NK-92 (cell line): ENCODE measurements around the gene SLC17A9.

Experiments
- DNase-seq: peaks from one replicate; lab custom pipeline; 2025; ENCODE audit not compliant: unreplicated experiment; lab: John Stamatoyannopoulos, UW

The SLC17A9 gene

DNA sequence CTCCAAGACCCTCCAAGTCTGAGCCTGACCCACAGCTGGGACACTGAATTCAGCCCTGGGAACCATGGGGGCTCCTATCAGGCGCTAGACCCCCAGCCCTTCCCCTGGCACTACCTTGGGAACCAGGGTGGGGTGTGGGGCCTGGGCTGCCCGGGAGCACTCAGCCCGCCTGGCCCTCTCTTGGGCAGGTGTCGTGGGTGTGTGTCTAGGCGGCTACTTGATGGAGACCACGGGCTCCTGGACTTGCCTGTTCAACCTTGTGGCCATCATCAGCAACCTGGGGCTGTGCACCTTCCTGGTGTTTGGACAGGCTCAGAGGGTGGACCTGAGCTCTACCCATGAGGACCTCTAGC lies 14.6 kb downstream of the SLC17A9 start:
- no peak for DNase-seq

DNA sequence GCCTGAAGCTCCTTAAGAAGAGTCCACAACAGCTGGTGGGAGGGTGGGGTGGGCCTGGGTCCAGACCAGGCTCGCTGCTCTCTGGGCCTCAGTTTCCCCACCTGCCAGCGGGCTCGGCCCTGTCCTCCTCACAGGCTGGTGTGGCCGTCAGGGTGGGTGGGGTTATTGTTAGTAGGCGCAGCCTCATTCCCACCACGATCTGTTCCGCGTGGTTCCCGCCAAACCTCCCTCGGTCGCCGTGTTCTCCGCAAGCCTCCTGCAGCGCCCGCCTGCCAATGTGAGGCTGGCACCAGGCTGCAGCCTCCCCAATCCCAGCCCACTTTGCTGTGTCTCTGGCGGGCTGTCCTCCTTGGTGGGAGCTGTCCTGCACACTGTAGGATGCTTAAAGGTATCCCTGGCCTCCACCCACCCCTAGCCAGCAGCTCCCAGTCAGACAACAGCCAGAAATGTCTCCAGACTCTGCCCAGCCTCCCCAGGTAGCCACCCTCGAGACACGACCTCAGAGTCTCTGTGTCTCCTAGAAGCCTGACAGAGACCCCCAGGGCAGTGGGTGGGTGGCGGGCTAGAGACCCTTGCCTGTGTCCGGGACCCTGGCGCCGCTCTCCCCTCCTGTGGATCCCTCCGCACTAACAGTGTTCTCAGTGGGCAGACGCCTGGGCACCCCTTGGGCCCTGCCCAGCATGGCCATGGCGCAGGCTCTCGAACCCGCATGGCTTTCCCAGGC lies 15.3 kb downstream of the SLC17A9 start:
- DNase-seq: no peak

- no peak for DNase-seq
Observed at GRCh38 chr20:62968378-62969178, 16.1 kb downstream of the SLC17A9 start.

DNA sequence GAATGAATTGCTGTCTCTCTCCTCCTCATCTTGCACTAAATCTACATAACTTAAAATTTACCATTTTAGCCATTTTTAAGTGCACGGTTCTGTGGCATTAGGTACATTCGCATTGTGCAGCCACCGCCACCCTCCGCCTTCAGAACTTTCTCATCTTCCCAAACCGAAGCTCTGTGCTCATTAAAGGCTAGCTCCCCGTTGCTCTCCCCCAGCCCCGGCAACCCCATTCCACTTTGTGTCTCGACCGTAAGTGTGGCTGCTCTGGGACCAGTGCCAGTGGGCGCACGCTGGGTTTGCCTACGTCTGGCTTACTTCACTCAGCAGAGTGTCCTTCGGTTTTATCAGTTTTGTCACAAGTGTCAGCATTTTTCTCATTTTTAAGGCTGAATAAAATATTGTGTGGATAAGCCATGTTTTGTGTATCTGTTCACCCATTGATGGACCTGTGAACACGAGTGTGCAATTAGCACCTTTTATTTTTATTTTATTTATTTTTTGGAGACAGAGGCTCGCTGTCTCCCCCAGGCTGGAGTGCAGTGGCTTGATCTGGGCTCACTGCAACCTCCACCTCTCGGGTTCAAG lies 16.8 kb downstream of the SLC17A9 start:
- DNase-seq: no peak

DNA sequence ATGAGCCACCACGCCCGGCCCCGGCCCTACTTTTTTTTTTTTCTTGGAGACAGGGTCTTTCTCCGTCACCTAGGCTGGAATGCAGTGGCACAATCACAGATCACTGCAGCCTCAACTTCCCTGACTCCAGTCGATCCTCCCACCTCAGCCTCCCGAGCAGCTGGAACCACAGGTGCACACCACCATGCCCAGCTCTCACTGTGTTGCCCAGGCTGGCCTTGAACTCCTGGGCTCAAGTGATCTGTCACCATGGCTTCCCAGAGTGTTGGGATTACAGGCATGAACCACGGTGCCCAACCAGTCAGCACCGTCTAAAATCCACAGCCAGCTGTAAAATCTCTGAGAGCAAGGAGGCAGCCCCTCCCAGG lies 17.4 kb downstream of the SLC17A9 start:
- no peak for DNase-seq

GRCh38 chr20:62970307-62971210 lies 18.1 kb downstream of the SLC17A9 start:
- DNase-seq: no peak

- no peak for DNase-seq
Observed at GRCh38 chr20:62971211-62971949, 18.9 kb downstream of the SLC17A9 start.

GRCh38 chr20:62971950-62972844 lies 19.7 kb downstream of the SLC17A9 start:
- DNase-seq: no peak

- no peak for DNase-seq
Observed at GRCh38 chr20:62972845-62973745, 20.6 kb downstream of the SLC17A9 start.

DNA sequence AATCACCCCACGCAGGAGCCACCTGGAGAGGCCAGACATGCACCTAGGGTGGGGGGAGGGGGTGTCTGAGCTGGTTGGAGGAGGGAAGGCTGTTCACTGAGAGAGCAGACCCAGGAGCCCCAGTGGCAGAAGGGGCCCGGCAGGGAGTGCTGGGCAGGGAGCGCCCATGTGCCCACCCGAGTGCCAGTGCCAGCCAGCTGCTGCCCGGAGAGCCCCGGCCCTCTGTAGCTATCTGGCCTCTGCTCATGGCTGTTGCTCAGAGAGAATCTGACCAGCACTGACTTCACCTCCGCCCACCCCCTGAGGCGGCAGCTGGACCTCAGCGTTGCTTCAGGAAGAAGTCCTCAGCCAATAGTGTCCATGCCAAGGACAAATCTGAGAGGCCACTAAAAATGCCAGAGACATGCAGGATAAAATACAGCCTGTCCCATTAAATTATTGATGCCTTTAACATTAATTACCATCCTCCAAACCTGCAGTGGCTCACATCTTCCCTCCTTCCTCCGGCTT lies 22.8 kb downstream of the SLC17A9 start:
- DNase-seq: no peak

DNA sequence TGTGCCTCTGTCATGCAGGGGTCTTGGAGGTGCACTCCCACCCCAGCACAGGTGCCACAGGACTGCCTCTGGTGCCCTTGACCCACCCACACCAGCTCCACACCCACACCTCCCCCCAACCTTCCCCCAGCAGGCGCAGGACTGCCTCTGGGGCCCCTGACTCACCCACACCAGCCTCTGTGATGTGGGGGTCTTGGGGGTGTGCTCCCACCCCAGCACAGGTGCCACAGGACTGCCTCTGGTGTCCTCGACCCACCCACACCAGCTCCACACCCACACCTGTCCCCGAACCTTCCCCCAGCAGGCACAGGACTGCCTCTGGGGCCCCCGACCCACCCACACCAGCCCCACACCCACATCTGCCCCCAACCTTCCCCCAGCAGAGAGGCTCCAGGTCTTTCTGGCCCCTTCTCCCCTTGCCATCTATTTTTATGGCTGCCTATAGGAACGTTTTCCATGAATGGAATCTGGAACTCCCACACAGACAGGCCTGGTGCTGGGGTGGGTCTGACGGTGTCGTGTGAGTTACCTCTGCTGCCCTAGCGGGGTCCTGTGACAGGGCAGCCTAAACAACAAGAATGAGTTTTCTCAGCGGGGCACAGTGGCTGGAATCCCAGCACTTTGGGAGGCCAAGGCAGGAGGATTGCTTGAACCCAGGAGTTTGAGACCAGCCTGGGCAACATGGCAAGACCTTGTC lies 23.5 kb downstream of the SLC17A9 start:
- DNase-seq: no peak

- no peak for DNase-seq
Observed at GRCh38 chr20:62976886-62977285, 24.4 kb downstream of the SLC17A9 start.

GRCh38 chr20:62977613-62978560 lies 25.4 kb downstream of the SLC17A9 start:
- no peak for DNase-seq

- no peak for DNase-seq
Observed at GRCh38 chr20:62978561-62978943, 26.0 kb downstream of the SLC17A9 start.

DNA sequence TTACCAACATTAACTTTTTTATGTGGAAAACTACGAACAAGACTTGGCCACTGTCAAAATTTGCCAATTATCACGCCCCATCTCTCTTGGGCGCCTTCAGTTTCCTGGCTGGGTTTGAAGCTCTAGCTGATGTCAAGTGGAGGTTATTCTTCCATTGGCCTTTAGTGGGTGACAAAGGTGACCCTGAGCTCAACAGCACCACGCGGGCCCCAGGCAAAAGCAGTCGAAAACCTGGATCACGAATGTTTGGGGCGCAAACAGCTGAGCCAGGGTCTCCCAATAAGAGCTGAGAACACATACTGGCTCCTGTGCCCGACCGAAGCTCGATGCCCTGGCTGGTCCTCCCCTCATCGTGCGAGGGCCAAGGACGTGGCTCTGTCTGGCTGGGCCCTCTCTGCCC lies 26.8 kb downstream of the SLC17A9 start:
- DNase-seq: no peak

DNA sequence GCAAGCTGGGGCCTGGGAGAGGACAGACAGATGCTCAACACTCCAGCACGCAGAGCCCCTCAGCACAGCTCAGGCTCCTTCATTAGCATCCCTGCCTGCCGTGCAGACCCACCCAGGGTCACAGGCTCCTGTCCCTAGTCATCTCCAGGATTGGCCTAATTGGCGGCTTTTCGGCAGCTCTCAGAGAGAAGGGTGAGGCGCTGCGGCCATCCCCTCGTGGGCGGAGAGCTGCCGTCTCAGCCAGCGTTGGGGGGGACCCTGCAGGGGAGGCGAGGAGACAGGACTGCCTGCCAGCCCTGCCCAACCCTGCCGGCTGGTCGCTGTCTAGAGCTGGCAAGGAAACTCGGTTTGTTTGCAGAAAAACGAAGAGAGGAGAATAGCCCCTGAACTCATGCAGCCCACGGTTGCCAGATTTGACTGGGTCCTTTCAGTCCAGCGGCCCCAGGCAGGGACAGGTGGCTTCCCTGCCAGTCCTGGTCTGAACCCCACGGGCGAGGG lies 27.4 kb downstream of the SLC17A9 start:
- DNase-seq: no peak
